ENCODE data around the gene PPP1R8. TPM values are rescaled to one million over a fixed set of nuclear protein-coding genes. Genes with fewer than 3 reads are reported as not detected.

The PPP1R8 gene
- total and polyA plus RNA-seq, 2 donors (not counting 1 experiment from before 2014, with no cell fraction given), result 42.2 to 48.9 TPM

DNA sequence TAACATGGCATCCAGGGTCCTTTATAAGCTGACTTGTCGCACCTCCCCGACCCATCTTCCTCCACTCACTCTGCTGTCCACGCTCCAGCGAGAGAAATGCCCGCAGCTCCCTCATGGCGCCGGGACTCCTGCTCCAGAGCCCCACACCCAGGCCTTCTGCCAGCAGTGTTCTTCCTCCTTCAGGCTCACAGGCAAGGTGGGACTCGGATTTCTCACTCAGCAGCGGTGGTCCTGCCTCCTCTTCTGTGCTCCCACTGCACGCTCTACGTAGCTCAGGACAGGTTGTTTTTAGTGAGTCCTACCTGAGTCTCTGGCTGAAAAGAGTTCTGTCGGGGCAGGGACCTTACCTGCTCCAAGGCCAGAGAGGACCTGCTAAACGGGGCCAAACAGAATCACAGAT is 53.0 kb downstream of the PPP1R8 start:
- Histone ChIP-seq H3K36me3 (ENCODE audit: control insufficient read depth, insufficient read depth, low read length) (no peaks in the 10 kb centered on the region), H3K4me1 (ENCODE audit: control insufficient read depth, extremely low read depth, insufficient read depth, low read length) (no peaks in the 10 kb centered on the region), H3K79me2 (ENCODE audit: control insufficient read depth, insufficient read depth, low read length) (no peaks in the 10 kb centered on the region), H2AFZ (ENCODE audit: low read length) (no peak overlapping the region), H3K27me3 (ENCODE audit: control insufficient read depth, insufficient read depth, low read length) (no peaks in the 10 kb centered on the region), H3K4me3 (replicated peaks in 1 of 4; ENCODE audit: control extremely low read depth in 1 of 4, insufficient read depth in 1 of 4, low read depth in 3 of 4, low read length in 4 of 4) (no peak overlapping the region), H3K4me2 (ENCODE audit: extremely low read depth, insufficient read depth, low read length) (no peak overlapping the region), H3K27ac (ENCODE audit: insufficient read depth, low read length) (no peak overlapping the region), H4K20me1 (ENCODE audit: control insufficient read depth, extremely low read depth, insufficient read depth, low read length) (no peaks in the 10 kb centered on the region), H3K9me3 (ENCODE audit: control insufficient read depth, insufficient read depth, low read depth, low read length) (no peaks in the 10 kb centered on the region), H3K9ac (ENCODE audit: insufficient read depth, low read length) (no peak overlapping the region)
- no peak for TF ChIP-seq EZH2 (IDR thresholded peaks at IDR 0.05; ENCODE audit: low read length, missing control alignments)
- TF ChIP-seq, protein P1, sequence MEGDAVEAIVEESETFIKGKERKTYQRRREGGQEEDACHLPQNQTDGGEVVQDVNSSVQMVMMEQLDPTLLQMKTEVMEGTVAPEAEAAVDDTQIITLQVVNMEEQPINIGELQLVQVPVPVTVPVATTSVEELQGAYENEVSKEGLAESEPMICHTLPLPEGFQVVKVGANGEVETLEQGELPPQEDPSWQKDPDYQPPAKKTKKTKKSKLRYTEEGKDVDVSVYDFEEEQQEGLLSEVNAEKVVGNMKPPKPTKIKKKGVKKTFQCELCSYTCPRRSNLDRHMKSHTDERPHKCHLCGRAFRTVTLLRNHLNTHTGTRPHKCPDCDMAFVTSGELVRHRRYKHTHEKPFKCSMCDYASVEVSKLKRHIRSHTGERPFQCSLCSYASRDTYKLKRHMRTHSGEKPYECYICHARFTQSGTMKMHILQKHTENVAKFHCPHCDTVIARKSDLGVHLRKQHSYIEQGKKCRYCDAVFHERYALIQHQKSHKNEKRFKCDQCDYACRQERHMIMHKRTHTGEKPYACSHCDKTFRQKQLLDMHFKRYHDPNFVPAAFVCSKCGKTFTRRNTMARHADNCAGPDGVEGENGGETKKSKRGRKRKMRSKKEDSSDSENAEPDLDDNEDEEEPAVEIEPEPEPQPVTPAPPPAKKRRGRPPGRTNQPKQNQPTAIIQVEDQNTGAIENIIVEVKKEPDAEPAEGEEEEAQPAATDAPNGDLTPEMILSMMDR (conservative IDR thresholded peaks at IDR 0.05 in 1 of 2, IDR thresholded peaks at IDR 0.05 in 1 of 2; ENCODE audit: low read depth in 1 of 2, low read length in 2 of 2), result no peak
- no peak for DNase-seq (ENCODE audit: low read depth in 2 of 2)

DNA sequence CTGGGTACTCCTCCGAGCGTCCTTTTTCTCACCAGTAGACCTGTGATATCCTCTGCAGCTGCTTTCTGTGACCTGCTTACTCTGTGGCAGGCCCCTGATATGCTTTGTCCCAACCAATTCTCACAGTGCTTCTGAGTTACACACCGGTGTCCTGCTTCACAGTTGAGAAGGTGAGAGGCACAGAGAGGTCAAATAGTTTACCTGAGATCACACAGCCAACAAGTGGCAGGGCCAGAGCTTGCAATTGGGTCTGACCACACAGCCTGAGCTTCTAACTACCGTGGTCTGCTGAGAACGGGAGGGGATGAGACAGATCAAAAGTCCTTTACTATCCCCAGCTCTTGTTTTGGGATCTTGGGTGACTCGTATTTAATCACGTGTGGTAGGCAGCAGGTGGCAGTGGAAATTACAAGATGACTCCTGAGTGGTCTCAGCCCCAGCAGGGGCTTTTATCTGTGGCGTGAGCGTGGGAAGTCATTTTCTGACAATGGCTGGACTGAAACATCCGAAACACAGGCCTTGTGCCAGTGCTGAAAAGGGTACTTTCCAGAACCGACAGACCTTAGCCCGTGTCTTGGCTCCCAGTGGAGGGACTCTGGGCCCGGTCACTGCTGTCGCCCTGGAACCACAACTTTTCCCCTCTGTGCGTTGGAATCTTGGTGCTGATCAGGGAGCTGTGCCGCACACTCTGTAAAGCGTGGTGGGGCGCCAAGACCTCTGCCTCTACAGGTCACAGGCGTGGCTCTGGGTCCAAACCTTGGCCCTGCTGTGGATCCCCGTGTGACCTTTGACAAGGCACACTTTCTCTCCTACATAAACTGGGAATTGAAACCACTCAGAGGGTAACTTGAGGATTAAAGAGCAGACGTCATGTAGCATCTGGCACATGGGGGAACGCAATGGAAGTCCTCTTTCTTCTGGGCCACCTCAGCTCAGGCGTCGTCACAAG is 53.7 kb downstream of the PPP1R8 start:
- Histone ChIP-seq H3K36me3 (ENCODE audit: control insufficient read depth, insufficient read depth, low read length) (no peaks in the 10 kb centered on the region), H3K27me3 (ENCODE audit: control insufficient read depth, insufficient read depth, low read length) (no peaks in the 10 kb centered on the region), H3K79me2 (ENCODE audit: control insufficient read depth, insufficient read depth, low read length) (no peaks in the 10 kb centered on the region), H3K4me3 (replicated peaks in 1 of 4; ENCODE audit: control extremely low read depth in 1 of 4, insufficient read depth in 1 of 4, low read depth in 3 of 4, low read length in 4 of 4) (no peak overlapping the region), H3K9me3 (ENCODE audit: control insufficient read depth, insufficient read depth, low read depth, low read length) (no peaks in the 10 kb centered on the region), H3K9ac (ENCODE audit: insufficient read depth, low read length) (no peak overlapping the region), H4K20me1 (ENCODE audit: control insufficient read depth, extremely low read depth, insufficient read depth, low read length) (no peaks in the 10 kb centered on the region), H3K4me1 (ENCODE audit: control insufficient read depth, extremely low read depth, insufficient read depth, low read length) (no peaks in the 10 kb centered on the region), H2AFZ (ENCODE audit: low read length) (no peak overlapping the region), H3K4me2 (ENCODE audit: extremely low read depth, insufficient read depth, low read length) (no peak overlapping the region), H3K27ac (ENCODE audit: insufficient read depth, low read length) (no peak overlapping the region)
- no peak for TF ChIP-seq EZH2 (IDR thresholded peaks at IDR 0.05; ENCODE audit: low read length, missing control alignments)
- no peak for DNase-seq (ENCODE audit: low read depth in 2 of 2)

DNA sequence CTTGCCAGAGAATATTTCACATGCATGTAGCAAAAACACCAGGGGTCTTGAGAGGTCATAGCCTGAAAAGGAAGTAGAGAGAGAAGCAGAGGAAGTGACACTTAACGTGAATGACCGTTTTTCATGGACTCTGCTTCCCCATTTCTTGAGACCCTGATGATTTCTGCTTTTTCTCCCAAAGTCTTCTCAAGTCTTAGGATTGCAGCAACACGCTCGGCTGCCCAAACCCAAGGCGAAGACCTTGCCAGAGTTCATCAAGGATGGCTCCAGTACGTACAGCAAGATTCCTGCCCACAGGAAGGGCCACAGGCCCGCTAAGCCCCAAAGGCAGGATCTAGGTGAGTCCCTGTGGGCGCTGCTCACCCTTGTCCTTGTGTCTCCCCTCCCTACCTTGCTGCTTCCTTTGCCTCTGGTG is 54.5 kb downstream of the PPP1R8 start:
- Histone ChIP-seq H3K27me3 (ENCODE audit: control insufficient read depth, insufficient read depth, low read length) (no peaks in the 10 kb centered on the region), H3K4me2 (ENCODE audit: extremely low read depth, insufficient read depth, low read length) (no peak overlapping the region), H3K4me3 (replicated peaks in 1 of 4; ENCODE audit: control extremely low read depth in 1 of 4, insufficient read depth in 1 of 4, low read depth in 3 of 4, low read length in 4 of 4) (no peak overlapping the region), H3K79me2 (ENCODE audit: control insufficient read depth, insufficient read depth, low read length) (no peaks in the 10 kb centered on the region), H3K9me3 (ENCODE audit: control insufficient read depth, insufficient read depth, low read depth, low read length) (no peaks in the 10 kb centered on the region), H3K4me1 (ENCODE audit: control insufficient read depth, extremely low read depth, insufficient read depth, low read length) (no peaks in the 10 kb centered on the region), H2AFZ (ENCODE audit: low read length) (no peak overlapping the region), H3K9ac (ENCODE audit: insufficient read depth, low read length) (no peak overlapping the region), H3K36me3 (ENCODE audit: control insufficient read depth, insufficient read depth, low read length) (no peaks in the 10 kb centered on the region), H4K20me1 (ENCODE audit: control insufficient read depth, extremely low read depth, insufficient read depth, low read length) (no peaks in the 10 kb centered on the region), H3K27ac (ENCODE audit: insufficient read depth, low read length) (no peak overlapping the region)
- no peak for DNase-seq (ENCODE audit: low read depth in 2 of 2)
- TF ChIP-seq, protein P1 (conservative IDR thresholded peaks at IDR 0.05 in 1 of 2, IDR thresholded peaks at IDR 0.05 in 1 of 2; ENCODE audit: low read depth in 1 of 2, low read length in 2 of 2), result no peak
- no peak for TF ChIP-seq EZH2 (IDR thresholded peaks at IDR 0.05; ENCODE audit: low read length, missing control alignments)
